Gastroesophageal sphincter (tissue), 4 donors: ENCODE data around the gene KIF17. TPM values are rescaled to one million over a fixed set of nuclear protein-coding genes. Genes with fewer than 3 reads are reported as not detected.

Experiments used
- ATAC-seq: fragments of 150-250 bp; one replicate; pipeline ENCODE4 v1.9.1; 2016; ENCODE audit warnings: mild to moderate bottlenecking, moderate library complexity
- H3K27ac ChIP-seq, 4 donors: fragments of 200-600 bp; sonication (generic) in 3 of 4; 1 replicate in 3 of 4; 2 replicates in 1 of 4; pipeline ENCODE4 v1.5.1; 2016 to 2019
- H3K27me3 ChIP-seq: fragments of 200-600 bp; sonication (generic); one replicate; pipeline ENCODE4 v1.5.1; 2019
- H3K36me3 ChIP-seq, 2 donors: fragments of 200-600 bp; sonication (generic); one replicate each; pipeline ENCODE4 v1.5.1; 2019; ENCODE audit warnings: control low read depth in 1 of 2
- H3K4me1 ChIP-seq, 3 donors: fragments of 200-600 bp; sonication (generic); 1 replicate in 2 of 3; 2 replicates in 1 of 3; pipeline ENCODE4 v1.5.1; 2016 to 2019; ENCODE audit warnings: control low read depth in 2 of 3
- H3K4me3 ChIP-seq, 2 donors: fragments of 200-600 bp; sonication (generic); one replicate each; pipeline ENCODE4 v1.5.1; 2019; ENCODE audit warnings: mild to moderate bottlenecking in 1 of 2, moderate library complexity in 1 of 2
- H3K9me3 ChIP-seq, 3 donors: fragments of 200-600 bp; sonication (generic); one replicate each; pipeline ENCODE4 v1.5.1; 2017 to 2019; ENCODE audit warnings: control low read depth in 2 of 3
- CTCF ChIP-seq, 4 experiments: fragments of 200-600 bp in 2 of 4; fragments of 450-650 bp in 2 of 4; sonication (generic) in 1 of 4; IDR thresholded peaks; one replicate each; pipeline ENCODE4 v1.5.1; 2017 to 2019; ENCODE audit warnings: antibody characterized with exemption in 4 of 4, mild to moderate bottlenecking in 2 of 4, moderate library complexity in 2 of 4
- EP300 ChIP-seq: sonication (generic); formaldehyde crosslinking; IDR thresholded peaks from one replicate; pipeline ENCODE4 v1.6.1; 2017; ENCODE audit warnings: antibody characterized with exemption, mild to moderate bottlenecking
- POLR2A ChIP-seq, 2 donors: fragments of 450-650 bp; IDR thresholded peaks; one replicate each; pipeline ENCODE4 v1.6.1; 2017; ENCODE audit warnings: antibody characterized with exemption in 2 of 2, mild to moderate bottlenecking in 2 of 2, moderate library complexity in 1 of 2
- POLR2AphosphoS5 ChIP-seq: sonication (generic); formaldehyde crosslinking; IDR thresholded peaks from one replicate; pipeline ENCODE4 v1.6.1; 2017; ENCODE audit warnings: antibody characterized with exemption
- WGBS, 2 donors: methylation state at CpG; one replicate each; pipeline ENCODE4 v1.1.5; 2018; ENCODE audit warnings: low coverage in 1 of 2; 5-methylcytosine and 5-hydroxymethylcytosine counted together
- total RNA-seq, 4 donors: library from RNA; depleted of rRNA; stranded (reverse); fragments of >200 nt; gene quantifications; one replicate each; pipeline ENCODE4 v1.1.0, GENCODE V29; 2016

KIF17 gene
- total RNA-seq, 4 donors from 2014 or later = 0.47 to 11.8 (median 7.5) TPM

GRCh38 chr1:20708891-20709290 is 8.9 kb downstream of the KIF17 start:
- no peak for ATAC-seq
- TF ChIP-seq CTCF (IDR thresholded peaks at IDR 0.05) (no peak), POLR2AphosphoS5 (no peak), POLR2A (IDR thresholded peaks at IDR 0.05) (no peak), EP300 (no peak)
- Histone ChIP-seq H3K9me3 (no peaks in the 10 kb centered on the region), H3K27ac (no peak overlapping the region), H3K4me3 (no peak overlapping the region), H3K27me3 (peaks cover 32% of the 10 kb centered on the region), H3K4me1 (no peaks in the 10 kb centered on the region), H3K36me3 (no peaks in the 10 kb centered on the region)
- 68 to 80% methylated on average over 4 of the region's 5 CpGs for WGBS, 2 donors

GRCh38 chr1:20708057-20708456 is 9.8 kb downstream of the KIF17 start:
- Histone ChIP-seq H3K27me3 (peaks cover 25% of the 10 kb centered on the region), H3K4me3 (no peak overlapping the region), H3K9me3 (no peaks in the 10 kb centered on the region), H3K27ac (no peak overlapping the region), H3K36me3 (no peaks in the 10 kb centered on the region), H3K4me1 (no peaks in the 10 kb centered on the region)
- 17 to 92% methylated on average over 1 of the region's 6 CpGs for WGBS, 2 donors
- ATAC-seq = no peak
- TF ChIP-seq CTCF (IDR thresholded peaks at IDR 0.05) = no peak
- no peak for TF ChIP-seq POLR2A (IDR thresholded peaks at IDR 0.05)
- TF ChIP-seq POLR2AphosphoS5 = no peak
- TF ChIP-seq EP300 = no peak

GRCh38 chr1:20706841-20707240 is 11.0 kb downstream of the KIF17 start:
- no peak for ATAC-seq
- 30 to 41% methylated on average over 2 to 4 of the region's 5 CpGs for WGBS, 2 donors
- H3K27ac ChIP-seq = no peak overlapping the region
- H3K4me1 ChIP-seq = no peaks in the 10 kb centered on the region
- H3K36me3 ChIP-seq = no peaks in the 10 kb centered on the region
- H3K9me3 ChIP-seq = no peaks in the 10 kb centered on the region
- H3K27me3 ChIP-seq = peaks cover 19% of the 10 kb centered on the region
- TF ChIP-seq EP300 (no peak), CTCF (IDR thresholded peaks at IDR 0.05) (no peak), POLR2AphosphoS5 (no peak), POLR2A (IDR thresholded peaks at IDR 0.05) (no peak)
- H3K4me3 ChIP-seq = no peak overlapping the region

GRCh38 chr1:20705203-20705755 is 12.5 kb downstream of the KIF17 start:
- no peaks in the 10 kb centered on the region for H3K36me3 ChIP-seq
- TF ChIP-seq CTCF (IDR thresholded peaks at IDR 0.05) (no peak), POLR2A (IDR thresholded peaks at IDR 0.05) (no peak)
- H3K4me1 ChIP-seq = no peaks in the 10 kb centered on the region
- whole genome bisulfite sequencing, 2 donors = 68 to 88% methylated on average over 3 to 15 of the region's 15 CpGs
- no peak for ATAC-seq
- peaks cover 6% of the 10 kb centered on the region for H3K27me3 ChIP-seq
- H3K9me3 ChIP-seq = no peaks in the 10 kb centered on the region
- H3K4me3 ChIP-seq = no peak overlapping the region
- no peak overlapping the region for H3K27ac ChIP-seq

GRCh38 chr1:20704390-20705202 is 13.2 kb downstream of the KIF17 start:
- no peak for ATAC-seq
- no peak for TF ChIP-seq CTCF (IDR thresholded peaks at IDR 0.05)
- TF ChIP-seq EP300 = no peak
- TF ChIP-seq POLR2AphosphoS5 = no peak
- TF ChIP-seq POLR2A (IDR thresholded peaks at IDR 0.05) = no peak
- no peak overlapping the region for H3K27ac ChIP-seq
- no peaks in the 10 kb centered on the region for H3K27me3 ChIP-seq
- no peaks in the 10 kb centered on the region for H3K4me1 ChIP-seq
- H3K36me3 ChIP-seq = no peaks in the 10 kb centered on the region
- H3K4me3 ChIP-seq = no peak overlapping the region
- H3K9me3 ChIP-seq = no peaks in the 10 kb centered on the region
- 94% methylated on average over 7 of the region's 41 CpGs; no CpG with 5 or more reads in 1 of the 2 donors for WGBS, 2 donors
